Gastrocnemius medialis (tissue), 4 donors: ENCODE results near the gene PDSS1.

Source experiments
- POLR2A ChIP-seq, 2 donors: fragments of 450-650 bp; IDR thresholded peaks; one replicate each; pipeline ENCODE4 v1.6.1; 2017; ENCODE audit warnings: antibody characterized with exemption in 2 of 2, mild to moderate bottlenecking in 2 of 2, moderate library complexity in 2 of 2
- TF ChIP-seq, protein P1 (sequence below), 5 experiments: fragments of 450-650 bp in 3 of 5; fragments of 200-600 bp in 2 of 5; sonication (generic) in 2 of 5; IDR thresholded peaks in 4 of 5; conservative IDR thresholded peaks in 1 of 5; 1 replicate in 4 of 5; 2 replicates in 1 of 5; pipeline ENCODE4 v1.5.1; 2016 to 2019; ENCODE audit warnings: antibody characterized with exemption in 5 of 5, mild to moderate bottlenecking in 3 of 5, moderate library complexity in 3 of 5

DNA sequence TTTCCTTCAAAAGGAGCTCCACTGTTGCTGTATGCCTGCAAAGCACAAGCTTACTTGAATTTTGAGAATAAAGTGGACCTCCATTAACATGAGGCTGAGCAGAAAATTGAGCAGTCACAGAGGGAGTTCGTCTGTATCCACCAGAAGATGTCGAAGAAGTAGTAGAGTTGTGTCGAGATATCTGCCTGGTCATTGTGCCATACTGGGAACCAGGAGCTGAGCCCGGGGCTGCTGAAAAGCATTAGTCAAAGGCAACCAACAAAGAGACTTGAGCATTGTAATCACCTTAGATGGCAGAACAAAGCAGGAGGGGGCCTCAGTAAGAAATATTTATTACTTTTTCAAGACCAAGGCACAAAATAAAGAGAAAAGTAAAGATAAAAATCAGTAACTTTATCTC, 61.5 kb downstream of the PDSS1 start:
- no peak for TF ChIP-seq POLR2A (IDR thresholded peaks at IDR 0.05)
- TF ChIP-seq, protein P1, sequence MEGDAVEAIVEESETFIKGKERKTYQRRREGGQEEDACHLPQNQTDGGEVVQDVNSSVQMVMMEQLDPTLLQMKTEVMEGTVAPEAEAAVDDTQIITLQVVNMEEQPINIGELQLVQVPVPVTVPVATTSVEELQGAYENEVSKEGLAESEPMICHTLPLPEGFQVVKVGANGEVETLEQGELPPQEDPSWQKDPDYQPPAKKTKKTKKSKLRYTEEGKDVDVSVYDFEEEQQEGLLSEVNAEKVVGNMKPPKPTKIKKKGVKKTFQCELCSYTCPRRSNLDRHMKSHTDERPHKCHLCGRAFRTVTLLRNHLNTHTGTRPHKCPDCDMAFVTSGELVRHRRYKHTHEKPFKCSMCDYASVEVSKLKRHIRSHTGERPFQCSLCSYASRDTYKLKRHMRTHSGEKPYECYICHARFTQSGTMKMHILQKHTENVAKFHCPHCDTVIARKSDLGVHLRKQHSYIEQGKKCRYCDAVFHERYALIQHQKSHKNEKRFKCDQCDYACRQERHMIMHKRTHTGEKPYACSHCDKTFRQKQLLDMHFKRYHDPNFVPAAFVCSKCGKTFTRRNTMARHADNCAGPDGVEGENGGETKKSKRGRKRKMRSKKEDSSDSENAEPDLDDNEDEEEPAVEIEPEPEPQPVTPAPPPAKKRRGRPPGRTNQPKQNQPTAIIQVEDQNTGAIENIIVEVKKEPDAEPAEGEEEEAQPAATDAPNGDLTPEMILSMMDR (IDR thresholded peaks at IDR 0.05 in 4 of 5, conservative IDR thresholded peaks at IDR 0.05 in 1 of 5), result no peak
